ENCODE data around the gene KLRD1.
"Not testable (repeated sequence)": the region's sequence is repeated elsewhere in the genome, so short reads cannot be mapped to it uniquely, and the experiment has no call there.

Gene KLRD1

GRCh38 chr12:10369557-10370415, 62.1 kb downstream of the KLRD1 start:
- DNase-seq: no peak

- not testable (repeated sequence) for DNase-seq
Measured at GRCh38 chr12:10371893-10372535, 64.3 kb downstream of the KLRD1 start.

GRCh38 chr12:10372559-10372958, 64.9 kb downstream of the KLRD1 start:
- DNase-seq: no peak

- no peak for DNase-seq
Measured at GRCh38 chr12:10374624-10375018, 67.0 kb downstream of the KLRD1 start.

- not testable (repeated sequence) for DNase-seq
Measured at GRCh38 chr12:10378737-10379136, 71.1 kb downstream of the KLRD1 start.

Measured in Kasumi-1 (cell line).